K562 (cell line): Measurements from ENCODE around the gene MSI1. TPM values are rescaled to one million over a fixed set of nuclear protein-coding genes. Genes with fewer than 3 reads are reported as not detected.

Experiments used
- CREM ChIP-seq: IDR thresholded peaks from 2 replicates; pipeline ENCODE4 v1.6.1; 2014; ENCODE audit warnings: antibody characterized with exemption, low read depth
- EP300 ChIP-seq: IDR thresholded peaks from 2 replicates; pipeline ENCODE4 v1.6.1; 2012; ENCODE audit warnings: low read length, improper control_type of control experiment
- KLF16 ChIP-seq: IDR thresholded peaks from 2 replicates; pipeline ENCODE4 v1.6.1; 2016; ENCODE audit warnings: antibody characterized with exemption
- MCM3 ChIP-seq: fragments of 450-650 bp; IDR thresholded peaks from 2 replicates; pipeline ENCODE4 v1.6.1; 2016
- TOE1 ChIP-seq, 2 experiments: fragments of 450-650 bp in 1 of 2; sonication (generic) in 1 of 2; formaldehyde crosslinking in 1 of 2; IDR thresholded peaks; 2 replicates each; pipeline versions ENCODE4 v1.7.1 to v1.8.0; 2016 to 2022; ENCODE audit warnings: borderline replicate concordance in 2 of 2, mild to moderate bottlenecking in 2 of 2, antibody characterized with exemption in 1 of 2, inconsistent platforms in 1 of 2, low read depth in 1 of 2, missing genetic modification reagents in 1 of 2, moderate library complexity in 1 of 2
- ZNF408 ChIP-seq: fragments of 250-450 bp; sonication (Bioruptor Pico); IDR thresholded peaks from 2 replicates; pipeline ENCODE4 v1.4.0; 2020; ENCODE audit warnings: low read depth, mild to moderate bottlenecking, moderate library complexity
- polyA plus RNA-seq, 8 experiments: library from polyadenylated mRNA; depleted of rRNA in 4 of 8; stranded (reverse) in 5 of 8; unstranded in 3 of 8; fragments of >200 nt; fragmentation: Nextera tagmentation in 2 of 8; fragmentation: Illumina TruSeq in 1 of 8; extraction: Ambion mirVana in 2 of 8; extraction: Trizol in 1 of 8; gene quantifications; 2 replicates each; pipeline versions ENCODE4 v1.2.1 to v1.2.3, GENCODE V29; 2011 to 2014; ENCODE audit warnings: inconsistent platforms in 1 of 8, missing spikeins in 1 of 8
- total RNA-seq, 7 experiments: library from RNA; depleted of rRNA in 6 of 7; stranded (reverse); fragments of >200 nt in 6 of 7; fragmentation: Illumina TruSeq in 2 of 7; extraction: Trizol in 2 of 7; gene quantifications; 2 replicates each; pipeline versions ENCODE4 v1.2.1 to v1.2.3, GENCODE V29; 2011 to 2021; ENCODE audit warnings: low replicate concordance in 1 of 7
- TF ChIP-seq, protein P1 (sequence below): fragments of 250-450 bp; sonication (Bioruptor Pico); IDR thresholded peaks from 2 replicates; pipeline ENCODE4 v1.6.1; 2021; ENCODE audit warnings: mild to moderate bottlenecking
- TF ChIP-seq, protein P2 (sequence below), 2 experiments: IDR thresholded peaks; 2 replicates each; pipeline ENCODE4 v1.6.1; 2011; ENCODE audit warnings: borderline replicate concordance in 1 of 2, control low read depth in 1 of 2, low read depth in 1 of 2, low read length in 1 of 2, mild to moderate bottlenecking in 1 of 2, mixed read lengths in 1 of 2, moderate library complexity in 1 of 2; ENCODE audit not compliant: insufficient read depth in 1 of 2, insufficient read length in 1 of 2, poor library complexity in 1 of 2, severe bottlenecking in 1 of 2; ENCODE audit errors: extremely low read depth in 1 of 2
- TF ChIP-seq, protein P3 (sequence below), 2 experiments: fragments of 450-650 bp; IDR thresholded peaks; 2 replicates each; pipeline ENCODE4 v1.6.1; 2016
- TF ChIP-seq, protein P4 (sequence below): conservative IDR thresholded peaks from 2 replicates; pipeline ENCODE4 v1.6.1; 2011; ENCODE audit warnings: low read depth, mild to moderate bottlenecking, low read length; ENCODE audit not compliant: control insufficient read depth

The MSI1 gene
- total and polyA plus RNA-seq, 9 of the 15 experiments (the other 6 are each of a cell fraction or from before 2014, with no cell fraction given), result 0.16 TPM; not detected in 8

DNA sequence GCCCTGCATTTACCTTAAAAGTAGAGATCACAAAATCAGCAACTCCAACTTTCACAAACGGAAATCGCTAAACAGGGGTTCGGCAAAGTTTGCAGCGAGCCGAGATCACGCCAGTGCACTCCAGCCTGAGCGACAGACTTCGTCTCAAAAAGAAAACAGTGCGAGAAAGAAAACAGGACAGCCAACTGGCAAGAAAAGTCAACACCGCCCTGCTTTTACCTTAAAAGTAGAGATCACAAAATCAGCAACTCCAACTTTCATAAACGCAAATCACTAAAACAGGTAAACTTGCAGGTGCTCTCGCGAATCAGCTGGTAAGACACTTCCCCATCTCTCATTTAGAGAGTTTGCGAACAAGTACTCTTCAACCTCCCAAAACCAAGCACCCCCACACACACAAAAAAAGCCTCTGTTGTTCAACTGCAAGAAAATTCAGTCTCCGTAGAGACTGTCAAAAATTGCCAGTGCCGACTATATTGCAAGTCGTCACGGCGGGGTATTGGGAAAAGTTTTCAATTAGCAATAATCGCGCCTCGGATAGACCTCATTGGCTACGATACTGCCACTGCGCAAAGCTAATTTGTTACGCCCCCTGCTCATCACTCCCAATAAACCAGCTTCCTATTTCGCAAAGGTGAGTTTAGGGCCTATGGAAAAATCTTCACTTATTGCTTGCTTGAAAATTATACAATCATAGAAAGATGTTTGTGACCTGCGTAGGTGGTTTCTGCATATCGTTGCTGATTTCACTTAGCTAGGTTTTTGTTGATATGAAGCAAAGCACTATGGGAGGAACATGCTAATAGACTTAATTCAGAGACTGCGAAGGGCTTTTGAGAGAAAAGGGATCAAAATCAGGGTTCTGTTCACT lies 76.1 kb downstream of the MSI1 start, which contains the start of gene RNU4-1 (continued):
- TF ChIP-seq, protein P1, sequence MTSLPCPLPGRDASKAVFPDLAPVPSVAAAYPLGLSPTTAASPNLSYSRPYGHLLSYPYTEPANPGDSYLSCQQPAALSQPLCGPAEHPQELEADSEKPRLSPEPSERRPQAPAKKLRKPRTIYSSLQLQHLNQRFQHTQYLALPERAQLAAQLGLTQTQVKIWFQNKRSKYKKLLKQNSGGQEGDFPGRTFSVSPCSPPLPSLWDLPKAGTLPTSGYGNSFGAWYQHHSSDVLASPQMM (CRISPR knock-in tag), result 0 out of 2 replicates have a peak, but pooled peaks have one; percentile 10
- TF ChIP-seq EP300 (peak; percentile 62), ZNF408 (no peak), CREM (peak; percentile 69), KLF16 (peak; percentile 48; the same call in 1 of the 2 replicates), MCM3 (no peak), TOE1 (IDR thresholded peaks at IDR 0.05; ENCODE audit: borderline replicate concordance) (peak; percentile 54), TOE1 (CRISPR knock-in tag; IDR thresholded peaks at IDR 0.05; ENCODE audit: borderline replicate concordance, low read depth) (no peak)
- TF ChIP-seq, protein P2, sequence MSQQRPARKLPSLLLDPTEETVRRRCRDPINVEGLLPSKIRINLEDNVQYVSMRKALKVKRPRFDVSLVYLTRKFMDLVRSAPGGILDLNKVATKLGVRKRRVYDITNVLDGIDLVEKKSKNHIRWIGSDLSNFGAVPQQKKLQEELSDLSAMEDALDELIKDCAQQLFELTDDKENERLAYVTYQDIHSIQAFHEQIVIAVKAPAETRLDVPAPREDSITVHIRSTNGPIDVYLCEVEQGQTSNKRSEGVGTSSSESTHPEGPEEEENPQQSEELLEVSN (IDR thresholded peaks at IDR 0.05; ENCODE audit: borderline replicate concordance in 1 of 2, extremely low read depth in 1 of 2, insufficient read depth in 1 of 2, insufficient read length in 1 of 2, low read depth in 1 of 2, low read length in 1 of 2, poor library complexity in 1 of 2, severe bottlenecking in 1 of 2), result peak in 1 of 2 experiments; percentile 12
- TF ChIP-seq, protein P3, sequence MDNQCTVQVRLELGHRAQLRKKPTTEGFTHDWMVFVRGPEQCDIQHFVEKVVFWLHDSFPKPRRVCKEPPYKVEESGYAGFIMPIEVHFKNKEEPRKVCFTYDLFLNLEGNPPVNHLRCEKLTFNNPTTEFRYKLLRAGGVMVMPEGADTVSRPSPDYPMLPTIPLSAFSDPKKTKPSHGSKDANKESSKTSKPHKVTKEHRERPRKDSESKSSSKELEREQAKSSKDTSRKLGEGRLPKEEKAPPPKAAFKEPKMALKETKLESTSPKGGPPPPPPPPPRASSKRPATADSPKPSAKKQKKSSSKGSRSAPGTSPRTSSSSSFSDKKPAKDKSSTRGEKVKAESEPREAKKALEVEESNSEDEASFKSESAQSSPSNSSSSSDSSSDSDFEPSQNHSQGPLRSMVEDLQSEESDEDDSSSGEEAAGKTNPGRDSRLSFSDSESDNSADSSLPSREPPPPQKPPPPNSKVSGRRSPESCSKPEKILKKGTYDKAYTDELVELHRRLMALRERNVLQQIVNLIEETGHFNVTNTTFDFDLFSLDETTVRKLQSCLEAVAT (IDR thresholded peaks at IDR 0.05), result peak; percentile 92 to 96
- TF ChIP-seq, protein P4, sequence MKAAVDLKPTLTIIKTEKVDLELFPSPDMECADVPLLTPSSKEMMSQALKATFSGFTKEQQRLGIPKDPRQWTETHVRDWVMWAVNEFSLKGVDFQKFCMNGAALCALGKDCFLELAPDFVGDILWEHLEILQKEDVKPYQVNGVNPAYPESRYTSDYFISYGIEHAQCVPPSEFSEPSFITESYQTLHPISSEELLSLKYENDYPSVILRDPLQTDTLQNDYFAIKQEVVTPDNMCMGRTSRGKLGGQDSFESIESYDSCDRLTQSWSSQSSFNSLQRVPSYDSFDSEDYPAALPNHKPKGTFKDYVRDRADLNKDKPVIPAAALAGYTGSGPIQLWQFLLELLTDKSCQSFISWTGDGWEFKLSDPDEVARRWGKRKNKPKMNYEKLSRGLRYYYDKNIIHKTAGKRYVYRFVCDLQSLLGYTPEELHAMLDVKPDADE, result peak; percentile 96
